HG03342 (cell line): Measurements from ENCODE around the gene SFN.
"Not testable (repeated sequence)": the region's sequence is repeated elsewhere in the genome, so short reads cannot be mapped to it uniquely, and the experiment has no call there.

Experiments
- ATAC-seq: cut with Tn5 transposase; IDR thresholded peaks from one replicate; pipeline ENCODE4 v1.9.1; 2021; ENCODE audit warnings: mild to moderate bottlenecking, moderate library complexity; ENCODE audit not compliant: unreplicated experiment

The SFN gene

DNA sequence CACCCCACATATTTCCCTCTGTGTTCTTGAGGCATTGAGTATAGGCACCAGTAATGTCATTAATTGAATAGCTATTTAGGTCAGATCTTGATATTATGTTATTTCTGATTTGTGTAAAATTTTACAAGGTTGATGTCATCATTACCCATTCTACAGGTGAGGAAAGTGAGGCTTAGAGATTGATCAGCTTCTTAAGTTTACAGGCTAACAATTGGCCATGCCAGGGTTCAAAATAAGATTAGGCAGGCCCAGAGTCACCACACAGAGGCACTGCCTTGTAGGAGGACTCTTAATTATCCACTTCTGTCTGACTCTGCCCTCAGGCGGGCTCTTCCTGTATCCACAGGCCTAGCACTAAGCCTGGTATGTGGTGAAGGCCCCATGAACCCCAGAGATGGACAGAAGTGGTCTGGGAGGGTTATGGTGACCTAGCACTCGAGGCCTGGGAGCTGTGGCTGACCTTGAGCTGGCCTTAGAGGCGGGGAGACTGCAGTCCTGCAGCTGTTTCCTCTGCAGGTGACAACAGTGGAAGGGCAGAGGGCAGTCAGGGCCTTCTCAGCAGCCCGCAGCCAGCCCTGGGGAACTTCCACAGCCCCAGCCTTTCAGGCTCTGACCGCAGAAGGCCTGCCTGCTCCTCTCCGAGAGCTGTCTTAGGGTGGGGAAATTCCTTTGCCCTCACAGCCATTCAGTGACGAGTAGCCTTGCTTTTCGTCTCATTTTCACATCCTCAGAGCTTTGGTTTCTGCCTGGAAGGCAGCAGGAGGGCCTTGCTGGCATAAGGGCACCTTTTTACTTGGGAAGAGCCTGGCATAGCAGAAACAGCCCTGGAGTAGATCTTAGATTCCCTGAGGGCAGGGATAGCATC is 24.2 kb upstream of the SFN start:
- peak; percentile 79 for ATAC-seq

DNA sequence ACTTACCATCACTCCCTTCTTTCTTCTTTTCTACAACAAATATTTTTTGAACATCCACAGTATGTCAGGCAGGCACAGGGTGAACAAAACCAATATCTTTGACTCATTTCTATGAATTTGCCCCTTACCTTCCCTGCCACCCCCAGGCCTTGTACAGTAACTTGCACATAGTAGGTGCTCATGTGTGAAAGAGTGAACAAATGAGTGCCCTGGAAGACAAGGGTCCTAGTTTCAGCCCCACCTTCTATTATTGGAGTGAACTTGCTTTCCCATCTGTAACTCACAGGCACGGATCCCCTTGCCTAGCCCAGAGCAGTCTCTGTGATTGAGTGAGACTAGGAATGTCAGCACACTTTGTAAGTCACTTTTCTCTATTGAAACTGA is 23.6 kb upstream of the SFN start:
- ATAC-seq: peak; percentile 17

DNA sequence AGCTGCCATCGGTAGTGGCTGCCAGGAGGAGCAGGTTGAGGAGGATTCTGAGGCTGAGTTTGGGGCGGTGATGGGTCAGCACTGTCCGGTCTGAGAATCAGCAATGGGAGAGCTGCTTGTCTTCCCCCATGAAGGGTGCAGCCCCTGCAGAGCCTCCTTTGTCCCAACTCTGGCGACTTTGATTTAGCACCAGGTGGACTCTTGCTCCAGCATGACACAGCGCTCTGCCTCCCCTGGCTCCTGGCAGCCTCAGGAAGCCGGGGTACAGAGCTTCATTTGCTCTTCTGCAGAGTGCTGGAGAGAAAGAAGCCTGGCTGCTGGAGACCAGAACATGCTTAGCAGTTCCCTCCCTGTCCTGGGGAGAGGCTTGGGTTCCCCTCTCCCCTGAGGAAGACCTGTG is 23.2 kb upstream of the SFN start:
- no peak for ATAC-seq

DNA sequence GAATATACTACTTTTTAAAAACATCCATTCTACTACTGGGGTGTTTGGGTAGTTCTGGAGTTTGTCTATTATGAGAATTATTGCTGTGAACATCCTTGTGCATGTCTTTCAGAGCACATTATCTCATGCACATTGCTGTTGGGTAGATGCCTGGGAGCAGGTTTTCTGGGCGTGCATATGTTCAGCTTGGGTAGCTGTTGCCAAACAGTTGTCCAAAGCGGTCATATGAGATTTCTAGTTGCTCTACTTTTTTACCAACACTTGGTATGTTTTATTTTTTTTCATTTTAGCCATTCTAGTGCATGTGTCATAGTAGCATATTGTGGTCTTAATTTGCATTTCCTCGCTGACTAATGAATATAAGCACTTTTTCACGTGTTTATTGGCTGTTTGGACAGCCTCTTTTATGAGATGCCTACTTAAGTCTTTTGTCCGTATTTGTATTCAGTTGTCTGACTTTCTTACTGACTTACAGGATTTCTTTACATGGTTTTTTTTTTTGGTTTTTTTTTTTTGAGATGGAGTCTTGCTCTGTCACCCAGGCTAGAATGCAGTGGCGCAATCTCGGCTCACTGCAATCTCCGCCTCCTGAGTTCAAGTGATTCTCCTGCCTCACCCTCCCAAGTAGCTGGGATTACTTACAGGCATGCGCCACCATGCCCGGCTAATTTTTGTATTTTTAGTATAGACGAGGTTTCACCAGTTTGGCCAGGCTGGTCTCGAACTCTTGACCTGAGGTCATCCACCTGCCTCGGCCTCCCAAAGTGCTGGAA is 18.3 kb upstream of the SFN start:
- ATAC-seq: no peak

DNA sequence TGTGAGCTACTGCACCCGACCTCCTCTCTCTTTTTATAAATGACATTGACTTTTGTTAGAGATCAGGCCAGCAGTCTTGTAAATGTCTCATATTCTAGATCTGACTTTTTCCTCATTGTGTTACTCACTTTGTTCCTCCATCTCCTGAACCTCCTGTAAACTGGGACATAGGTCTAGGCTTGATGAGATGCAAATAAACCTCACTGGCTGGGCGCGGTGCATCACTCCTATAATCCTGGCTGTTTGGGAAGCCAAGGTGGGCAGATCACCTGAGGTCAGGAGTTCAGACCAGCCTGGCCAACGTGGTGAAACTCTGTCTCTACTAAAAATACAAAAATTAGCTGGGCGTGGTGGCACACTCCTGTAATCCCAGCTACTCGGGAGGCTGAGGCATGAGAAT is 15.1 kb upstream of the SFN start:
- not testable (repeated sequence) for ATAC-seq

DNA sequence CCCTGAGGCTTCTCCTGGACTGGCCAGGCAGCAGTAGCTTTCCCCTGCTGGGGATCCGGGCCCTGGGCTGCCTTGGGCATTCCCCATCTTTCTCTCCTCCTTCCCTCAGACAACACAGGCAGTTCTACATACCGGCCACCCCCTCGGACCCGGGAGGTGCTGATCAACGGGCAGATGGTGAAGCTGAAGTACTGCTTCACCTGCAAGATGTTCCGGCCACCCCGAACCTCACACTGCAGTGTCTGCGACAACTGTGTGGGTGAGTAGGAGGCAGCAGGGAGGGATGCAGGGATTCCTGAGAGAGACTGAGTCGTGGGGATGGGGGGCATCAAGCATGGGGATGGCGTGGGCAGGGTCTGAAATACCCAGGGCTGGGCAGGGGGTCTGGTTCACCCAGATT is 14.4 kb upstream of the SFN start:
- no peak for ATAC-seq

DNA sequence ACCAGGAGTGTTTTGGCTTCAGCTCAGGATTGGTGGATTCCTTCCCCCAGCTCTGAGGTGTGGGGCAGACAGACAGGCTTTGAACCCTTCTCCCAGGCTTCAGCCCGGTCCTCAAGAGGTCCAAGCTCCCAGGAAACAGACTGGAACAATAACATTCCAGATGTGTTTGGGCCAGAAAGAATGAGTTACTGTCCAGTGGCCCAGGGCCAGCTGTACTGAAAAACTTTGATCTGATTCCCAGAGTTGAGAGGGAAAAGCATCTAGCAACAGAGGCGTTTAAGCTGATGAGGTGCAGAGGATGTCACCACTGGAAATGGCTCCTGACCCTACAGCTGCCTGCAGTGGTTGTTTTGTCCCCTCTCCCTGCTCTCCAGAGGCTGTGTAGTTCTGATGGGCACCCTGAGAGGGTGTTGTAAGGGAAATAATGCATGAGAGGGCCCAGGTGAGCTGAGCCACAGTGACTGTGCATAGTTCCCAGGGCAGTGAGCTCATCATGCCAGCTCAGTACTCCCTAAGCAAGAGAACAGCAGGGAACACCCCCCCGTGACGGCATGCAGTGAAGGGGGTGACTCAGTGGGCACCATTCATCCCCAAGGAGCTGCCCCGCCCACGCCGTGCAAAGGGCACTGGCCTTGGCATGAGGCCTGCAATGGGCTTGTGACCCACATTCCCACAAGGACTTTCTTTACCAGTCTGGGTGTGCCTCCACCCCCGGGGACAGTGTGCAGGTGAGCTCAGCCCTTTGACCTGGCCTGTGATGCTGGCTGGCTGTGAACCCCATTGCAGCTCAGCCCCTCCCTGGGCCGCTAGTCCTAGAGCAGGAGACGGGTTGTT is 13.8 kb upstream of the SFN start:
- no peak for ATAC-seq

DNA sequence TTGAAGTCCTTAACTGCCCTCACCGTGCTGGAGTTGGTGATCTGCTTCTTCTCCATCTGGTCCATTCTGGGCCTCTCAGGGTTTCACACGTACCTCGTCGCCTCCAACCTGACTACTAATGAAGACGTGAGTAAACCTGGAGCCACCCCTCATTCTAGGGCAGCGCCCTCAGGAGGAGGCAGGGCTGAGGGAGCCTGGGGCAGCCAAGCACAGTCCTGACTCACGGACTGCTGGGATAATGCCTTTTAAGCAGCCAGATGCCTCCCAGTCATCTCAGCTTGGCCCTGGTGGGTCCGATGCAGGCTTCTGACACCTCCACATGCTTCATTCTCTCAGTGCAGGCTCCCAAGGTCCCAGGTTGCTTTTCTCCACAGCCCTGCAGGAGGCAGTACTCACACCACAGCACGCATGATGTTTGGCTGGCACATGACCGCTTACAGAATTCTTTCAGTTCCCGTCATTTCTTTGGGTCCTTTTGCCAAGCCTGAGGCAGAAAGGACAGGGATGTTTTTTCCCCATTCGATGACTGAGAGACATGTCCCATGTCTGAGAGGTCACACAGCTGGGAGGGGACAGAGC is 11.8 kb upstream of the SFN start:
- no peak for ATAC-seq

DNA sequence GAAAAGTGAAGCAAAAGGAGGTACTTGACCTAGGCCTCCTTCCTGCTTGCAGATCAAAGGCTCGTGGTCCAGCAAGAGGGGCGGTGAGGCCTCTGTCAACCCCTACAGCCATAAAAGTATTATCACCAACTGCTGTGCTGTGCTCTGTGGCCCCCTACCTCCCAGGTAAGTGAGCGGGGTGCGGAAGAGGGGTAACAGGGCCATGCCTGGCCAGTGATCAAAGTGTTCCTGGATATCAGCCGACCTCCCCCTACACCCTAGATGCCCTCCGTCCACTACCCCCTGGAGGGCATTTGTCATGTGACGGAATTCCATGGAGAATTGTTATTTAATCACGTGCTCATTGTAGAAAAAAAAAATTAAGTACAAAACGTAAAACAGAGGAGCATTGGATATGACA is 10.2 kb upstream of the SFN start:
- no peak for ATAC-seq

DNA sequence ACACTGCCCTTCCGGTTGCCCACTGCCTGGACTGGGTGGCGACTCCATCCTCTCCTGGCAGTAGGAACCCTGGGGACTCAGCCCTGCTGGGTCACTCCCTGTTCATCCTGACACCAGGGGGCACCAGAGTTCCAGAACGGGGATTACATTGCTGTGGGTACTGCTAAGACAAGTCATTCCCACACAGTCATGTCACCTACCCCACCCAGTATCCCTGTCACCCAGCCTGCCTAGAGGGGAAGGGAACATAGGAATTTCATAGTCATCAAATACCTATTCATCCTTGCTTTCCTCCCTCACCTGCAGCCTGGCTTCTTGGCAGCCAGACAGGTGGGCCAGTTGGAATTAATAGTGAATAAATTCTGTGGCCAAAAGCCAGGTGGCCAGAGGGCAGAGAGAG is 9.8 kb upstream of the SFN start:
- peak; percentile 47 for ATAC-seq

DNA sequence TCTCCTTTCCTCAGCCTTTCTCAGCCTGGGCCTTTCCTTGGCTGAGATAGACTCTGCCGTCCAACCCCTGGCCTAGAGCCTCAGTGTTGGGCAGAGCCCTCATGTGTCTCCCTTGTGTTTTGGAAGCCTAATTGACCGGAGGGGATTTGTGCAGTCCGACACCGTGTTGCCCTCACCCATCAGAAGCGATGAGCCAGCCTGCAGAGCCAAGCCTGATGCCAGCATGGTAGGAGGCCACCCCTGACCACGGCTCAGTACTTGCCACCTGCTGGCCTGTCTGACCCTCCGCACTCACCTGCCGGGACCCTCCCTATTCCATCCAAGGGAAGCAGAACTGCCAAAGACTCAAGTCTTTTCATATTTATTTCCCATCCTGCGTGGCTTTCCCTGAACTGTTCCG is 9.3 kb upstream of the SFN start:
- ATAC-seq: no peak

DNA sequence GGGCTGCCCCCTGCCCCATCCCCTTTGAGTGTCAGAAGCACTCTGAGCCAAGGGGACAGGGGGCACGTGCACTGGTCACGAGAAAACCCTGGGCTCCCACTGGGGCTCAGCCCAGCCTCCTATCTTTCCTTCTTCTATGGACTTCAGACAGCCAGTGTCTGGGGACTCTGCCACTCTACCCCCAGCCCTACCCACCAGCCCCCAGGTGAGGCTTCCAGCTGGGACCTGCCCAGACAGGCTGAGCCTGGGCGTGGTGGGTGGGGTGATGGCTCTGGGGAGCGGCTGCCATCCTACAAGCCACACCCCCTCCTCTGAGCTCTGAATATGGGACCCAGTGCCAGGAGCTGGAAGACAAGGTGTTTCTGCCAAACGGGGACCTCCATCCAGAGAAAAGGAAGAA is 8.0 kb upstream of the SFN start:
- no peak for ATAC-seq

DNA sequence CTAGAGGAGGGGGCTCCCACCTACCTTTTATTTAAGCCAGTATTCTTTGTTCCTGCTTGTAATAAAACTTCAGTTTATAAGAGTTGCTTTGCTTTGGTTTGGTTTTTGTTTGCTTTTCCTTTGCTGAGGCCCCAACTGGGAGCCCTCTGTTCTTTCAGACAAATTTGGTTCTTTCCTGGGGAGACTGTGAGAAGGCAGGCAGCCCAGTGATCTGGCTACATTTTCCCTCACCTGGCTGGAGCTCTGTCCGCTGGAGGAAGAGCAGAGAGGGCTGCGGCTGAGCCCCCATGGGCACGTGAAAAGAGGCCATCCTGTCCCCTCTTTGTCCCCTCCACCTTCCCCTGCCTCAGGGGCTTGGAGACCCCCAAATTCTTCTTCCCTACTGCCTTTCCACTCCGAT is 7.3 kb upstream of the SFN start:
- ATAC-seq: no peak

DNA sequence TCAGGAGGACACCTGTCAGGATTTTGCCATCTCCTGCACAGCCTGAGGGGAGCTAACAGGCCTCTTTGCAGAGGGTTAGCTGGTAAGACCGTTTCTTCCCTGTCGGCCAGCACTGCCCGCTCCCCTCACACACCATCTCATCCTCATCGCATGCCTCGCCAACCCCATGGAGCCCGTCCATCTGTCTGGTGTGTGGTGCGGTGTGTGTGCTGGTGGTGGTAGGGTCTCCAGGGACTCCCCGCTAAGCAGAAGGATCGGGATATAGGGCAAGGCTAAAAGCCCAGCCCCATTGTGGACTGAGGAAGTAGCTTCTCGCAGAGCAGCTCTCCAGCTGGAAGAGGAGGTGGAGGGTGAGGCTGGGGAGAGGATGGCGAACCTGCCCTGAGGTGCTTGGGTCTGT is 6.8 kb upstream of the SFN start:
- no peak for ATAC-seq

DNA sequence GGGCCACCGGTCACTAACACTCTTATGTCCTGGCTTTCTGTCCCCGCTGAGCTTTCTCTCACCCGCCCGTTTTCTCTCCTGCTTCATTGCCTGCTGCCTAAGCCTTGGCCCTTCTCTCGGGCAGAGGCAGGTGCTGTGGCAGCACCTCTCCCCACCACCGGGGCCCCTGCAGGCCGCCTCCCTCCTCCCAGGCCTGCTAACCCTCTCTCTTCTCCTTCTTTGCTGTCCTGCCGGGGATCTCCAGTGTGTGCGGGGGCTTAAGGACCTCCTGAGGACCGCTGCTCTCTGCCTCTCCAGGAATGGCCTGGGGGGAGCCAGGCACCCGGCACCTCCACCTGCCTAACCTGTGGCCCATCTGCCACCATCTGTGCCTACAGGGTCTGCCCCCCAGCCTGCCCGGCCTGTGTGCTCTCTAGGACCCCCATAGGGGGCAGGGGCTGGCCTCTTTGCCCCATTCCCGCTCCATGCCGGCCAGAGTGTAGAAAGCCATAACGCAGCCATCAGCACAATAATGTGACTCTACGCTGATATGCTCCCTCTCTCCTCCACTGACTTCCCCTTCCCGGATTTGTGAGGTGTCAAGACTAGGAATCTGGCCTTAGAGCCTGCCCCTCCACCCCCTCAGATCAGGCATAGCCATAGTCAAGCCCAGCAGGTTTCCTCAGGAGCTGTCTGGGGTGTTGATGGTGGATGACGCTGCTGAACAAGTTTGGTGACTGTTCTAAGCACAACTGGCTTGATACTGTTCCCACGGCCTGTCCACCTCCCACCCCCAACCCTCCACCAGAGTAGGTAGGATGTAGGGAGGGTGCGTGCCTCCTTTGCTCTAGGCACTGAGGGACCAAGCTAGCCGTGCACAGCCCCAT is 6.1 kb upstream of the SFN start:
- no peak for ATAC-seq

DNA sequence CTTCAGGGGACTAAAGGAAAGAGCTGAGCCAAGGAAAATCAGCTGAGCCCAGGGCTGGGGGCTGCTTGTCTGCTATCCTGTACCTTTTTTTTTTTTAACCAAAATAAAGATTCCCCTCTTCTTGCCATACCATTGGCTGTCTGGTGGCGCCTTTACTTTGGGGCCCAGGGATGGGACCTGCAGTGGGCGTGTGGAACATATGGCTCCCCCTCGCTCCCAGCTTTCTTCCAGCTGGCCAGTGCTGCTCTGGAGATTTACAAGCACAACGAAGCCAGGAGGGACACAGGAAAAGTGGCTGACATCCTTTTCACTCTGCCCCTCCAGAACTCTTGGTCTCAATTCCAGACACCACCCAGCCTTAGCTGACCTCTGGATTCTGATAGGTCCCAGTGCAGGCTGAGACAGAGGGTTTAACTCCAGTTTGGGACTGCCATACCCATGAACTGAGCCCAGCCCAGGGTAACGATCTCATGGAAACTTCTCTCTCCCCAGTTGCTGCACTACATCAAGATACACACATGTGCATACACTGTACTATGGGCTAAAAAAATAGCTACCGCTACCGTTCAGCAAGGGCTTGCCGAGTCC is 5.4 kb upstream of the SFN start:
- no peak for ATAC-seq

DNA sequence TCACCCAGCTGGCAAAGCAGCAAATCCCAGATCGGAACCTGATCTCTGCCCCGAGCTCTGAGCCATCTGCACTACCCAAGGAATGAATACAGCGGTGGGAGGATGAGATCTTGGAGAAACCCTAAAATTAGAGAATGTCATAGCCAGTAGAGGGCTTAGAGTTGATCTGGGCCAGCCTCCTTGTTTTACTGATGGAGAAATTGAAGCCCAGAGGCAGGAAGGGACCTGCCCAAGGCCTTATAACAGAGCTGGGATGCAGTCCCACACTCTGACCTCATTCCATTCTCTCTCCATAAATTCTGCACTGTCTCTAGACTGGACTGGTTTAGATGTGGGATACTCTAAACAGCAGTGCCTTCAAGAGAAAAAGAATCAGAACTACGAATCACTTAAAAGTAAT is 4.8 kb upstream of the SFN start:
- no peak for ATAC-seq

DNA sequence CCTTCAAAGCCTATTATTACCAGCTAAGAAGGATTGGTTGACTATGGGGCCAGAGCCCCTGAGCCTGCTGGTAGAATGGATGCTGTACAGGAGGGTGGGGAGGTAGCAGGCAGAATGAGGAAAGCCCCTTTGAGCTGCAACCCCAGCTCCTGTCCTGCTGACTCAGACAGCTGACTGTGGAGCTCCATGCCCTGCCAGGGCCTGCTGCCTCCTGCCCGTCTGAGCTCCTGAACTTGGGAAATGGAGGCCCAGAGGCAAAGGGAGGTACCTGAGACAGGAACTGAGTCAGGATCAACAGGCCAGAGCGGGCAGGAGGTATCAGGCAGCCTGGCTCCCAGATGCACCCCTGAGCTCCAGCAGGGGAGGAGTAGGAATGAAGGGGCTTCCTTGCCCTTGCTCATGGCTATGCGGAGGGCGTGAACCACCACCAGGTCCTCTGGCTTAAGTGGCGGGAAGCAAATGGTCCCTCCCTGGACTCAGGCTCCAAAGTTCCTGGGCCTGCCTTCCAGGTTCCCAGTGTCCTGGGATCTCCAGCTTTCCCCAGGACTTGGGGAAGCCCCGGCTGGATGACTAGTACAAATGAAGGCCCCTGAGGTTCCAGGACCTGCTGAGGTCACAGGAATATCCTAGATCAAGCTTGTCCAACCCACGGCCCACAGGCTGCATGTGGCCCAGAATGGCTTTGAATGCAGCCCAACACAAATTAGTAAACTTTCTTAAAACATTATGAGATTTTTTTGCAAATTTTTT is 3.9 kb upstream of the SFN start:
- ATAC-seq: no peak

DNA sequence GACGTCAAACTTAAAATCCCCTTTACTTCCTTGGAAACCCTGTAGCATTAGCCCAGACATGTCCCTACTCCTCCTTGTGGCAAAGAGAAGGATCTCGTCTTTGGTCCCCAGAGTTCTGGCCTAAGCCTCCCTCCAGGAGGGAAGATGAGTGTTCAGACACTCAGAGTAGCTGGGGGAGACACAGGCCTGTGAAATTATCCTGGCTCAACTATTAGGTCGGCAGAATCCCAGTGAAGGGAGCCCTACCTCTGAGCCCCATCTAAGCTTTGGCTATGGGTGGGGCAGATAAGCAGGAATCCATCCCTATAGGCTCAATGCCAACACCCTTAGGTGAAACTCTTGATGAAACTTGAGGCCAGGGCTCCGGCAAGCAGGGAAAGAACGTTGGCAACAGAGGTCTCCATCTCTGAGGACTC is 1.7 kb upstream of the SFN start:
- no peak for ATAC-seq
